GM13977 (cell line): ENCODE measurements around the gene KCTD2.
A peak's percentile ranks its signal among the peaks of the same experiment; 100 is the strongest.
"Not testable (repeated sequence)": the region's sequence is repeated elsewhere in the genome, so short reads cannot be mapped to it uniquely, and the experiment has no call there.

Experiments used
- DNase-seq: peaks from one replicate; pipeline ENCODE4 v3.0.0; 2012; ENCODE audit warnings: low spot score
- in situ Hi-C: fragments of 300-500 bp; cut with MboI; formaldehyde crosslinking; loops from one replicate; pipeline ENCODE4 v1.12.0; 2022; ENCODE audit warnings: low sequenced_read_pairs, low pct_unique_long_range_greater_than_20kb, mixed read lengths, inconsistent platforms; ENCODE audit not compliant: unreplicated experiment
- TF ChIP-seq, protein P1 (sequence below): IDR thresholded peaks from 2 replicates; pipeline ENCODE4 v1.5.1; 2012; ENCODE audit warnings: mild to moderate bottlenecking, control low read depth; ENCODE audit not compliant: insufficient read depth; ENCODE audit errors: extremely low read depth, missing control alignments

Gene KCTD2

DNA sequence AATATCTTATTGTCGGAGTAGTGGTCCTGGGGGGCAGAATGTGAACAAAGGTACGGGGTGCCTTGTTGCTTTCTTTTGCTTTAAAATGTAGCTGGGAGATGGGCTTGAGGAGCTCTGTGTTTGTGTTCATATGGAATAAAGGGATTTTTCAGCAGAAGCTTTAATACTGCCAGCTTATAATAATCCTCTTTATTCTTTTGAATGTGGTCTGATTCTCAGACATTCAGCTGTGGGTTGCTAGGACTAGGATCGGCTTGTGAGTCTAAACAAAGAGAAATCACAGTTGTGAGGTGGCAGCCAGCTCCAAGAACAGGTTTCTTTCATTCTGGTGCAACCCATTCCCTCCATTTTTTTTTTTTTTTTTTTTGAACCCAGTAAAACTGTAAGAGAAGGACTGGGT is 27.3 kb upstream of the KCTD2 start:
- TF ChIP-seq, protein P1, sequence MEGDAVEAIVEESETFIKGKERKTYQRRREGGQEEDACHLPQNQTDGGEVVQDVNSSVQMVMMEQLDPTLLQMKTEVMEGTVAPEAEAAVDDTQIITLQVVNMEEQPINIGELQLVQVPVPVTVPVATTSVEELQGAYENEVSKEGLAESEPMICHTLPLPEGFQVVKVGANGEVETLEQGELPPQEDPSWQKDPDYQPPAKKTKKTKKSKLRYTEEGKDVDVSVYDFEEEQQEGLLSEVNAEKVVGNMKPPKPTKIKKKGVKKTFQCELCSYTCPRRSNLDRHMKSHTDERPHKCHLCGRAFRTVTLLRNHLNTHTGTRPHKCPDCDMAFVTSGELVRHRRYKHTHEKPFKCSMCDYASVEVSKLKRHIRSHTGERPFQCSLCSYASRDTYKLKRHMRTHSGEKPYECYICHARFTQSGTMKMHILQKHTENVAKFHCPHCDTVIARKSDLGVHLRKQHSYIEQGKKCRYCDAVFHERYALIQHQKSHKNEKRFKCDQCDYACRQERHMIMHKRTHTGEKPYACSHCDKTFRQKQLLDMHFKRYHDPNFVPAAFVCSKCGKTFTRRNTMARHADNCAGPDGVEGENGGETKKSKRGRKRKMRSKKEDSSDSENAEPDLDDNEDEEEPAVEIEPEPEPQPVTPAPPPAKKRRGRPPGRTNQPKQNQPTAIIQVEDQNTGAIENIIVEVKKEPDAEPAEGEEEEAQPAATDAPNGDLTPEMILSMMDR = no peak
- no peak for DNase-seq
- in situ Hi-C loops = no loop called here

DNA sequence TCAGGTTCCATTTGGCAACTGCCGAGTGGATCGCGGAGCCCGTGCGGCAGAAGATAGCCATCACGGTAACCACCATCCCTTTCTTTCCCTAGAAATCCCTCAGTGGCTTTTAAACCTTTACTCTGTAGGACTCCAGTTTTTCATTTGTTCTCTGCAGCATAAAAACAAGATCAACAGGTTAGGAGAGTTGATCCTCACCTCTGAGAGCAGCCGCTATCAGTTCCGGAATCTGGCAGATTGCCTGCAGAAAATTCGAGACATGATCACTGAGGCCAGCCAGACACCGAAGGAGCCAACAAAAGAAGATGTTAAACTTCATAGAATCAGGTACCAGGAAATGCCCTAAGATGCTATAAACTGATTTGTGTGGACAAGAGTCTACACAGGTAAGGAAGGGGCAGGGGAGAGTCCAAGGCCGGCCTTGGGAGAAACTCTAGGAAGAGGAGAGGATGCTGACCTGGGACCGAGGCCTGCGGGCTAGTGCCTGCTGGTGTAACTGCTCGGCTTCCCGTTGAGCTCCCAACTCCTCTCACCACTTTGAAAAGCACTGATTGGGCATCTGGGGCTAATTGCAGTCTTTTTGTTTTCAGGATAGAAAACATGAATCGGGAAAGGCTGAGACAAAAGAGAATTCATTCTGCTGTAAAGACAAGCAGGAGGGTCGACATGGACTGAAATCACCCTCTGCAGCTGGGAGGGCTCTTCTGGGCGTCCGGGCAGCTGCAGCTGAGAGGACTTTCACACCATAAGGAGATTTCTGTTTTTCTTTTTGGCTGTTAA is 26.5 kb upstream of the KCTD2 start:
- no peak for DNase-seq
- TF ChIP-seq, protein P1 = no peak
- in situ Hi-C loops = no loop called here

DNA sequence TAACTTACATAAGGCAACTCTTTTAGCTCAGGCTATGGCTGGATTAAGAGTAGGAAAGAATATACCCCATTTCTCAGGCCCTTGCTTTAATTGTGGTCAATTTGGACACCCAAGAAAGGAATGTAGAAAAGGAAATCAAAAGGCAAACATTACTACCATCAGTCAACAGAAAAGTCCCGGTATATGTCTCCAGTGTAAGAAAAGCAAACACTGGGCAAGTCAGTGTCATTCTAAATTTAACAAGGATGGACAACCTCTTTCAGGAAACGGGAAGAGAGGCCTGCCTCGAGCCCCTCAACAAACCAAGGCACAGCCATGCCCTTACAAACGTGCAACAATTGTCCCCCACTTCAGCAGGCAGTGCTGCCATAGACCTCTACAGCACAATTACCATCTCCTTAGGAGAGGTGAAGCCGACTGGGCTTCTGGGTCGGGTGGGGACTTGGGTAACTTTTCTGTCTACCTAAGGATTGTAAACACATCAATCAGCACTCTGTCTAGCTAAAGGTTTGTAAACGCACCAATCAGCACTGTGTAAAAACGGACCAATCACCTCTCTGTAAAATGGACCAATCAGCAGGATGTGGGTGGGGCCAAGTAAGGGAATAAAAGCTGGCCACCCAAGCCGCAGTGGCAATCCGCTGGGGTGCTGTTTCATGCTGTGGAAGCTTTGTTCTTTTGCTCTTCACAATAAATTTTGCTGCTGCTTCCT is 22.2 kb upstream of the KCTD2 start:
- in situ Hi-C loops = no loop called here
- no peak for DNase-seq
- TF ChIP-seq, protein P1 = no peak

DNA sequence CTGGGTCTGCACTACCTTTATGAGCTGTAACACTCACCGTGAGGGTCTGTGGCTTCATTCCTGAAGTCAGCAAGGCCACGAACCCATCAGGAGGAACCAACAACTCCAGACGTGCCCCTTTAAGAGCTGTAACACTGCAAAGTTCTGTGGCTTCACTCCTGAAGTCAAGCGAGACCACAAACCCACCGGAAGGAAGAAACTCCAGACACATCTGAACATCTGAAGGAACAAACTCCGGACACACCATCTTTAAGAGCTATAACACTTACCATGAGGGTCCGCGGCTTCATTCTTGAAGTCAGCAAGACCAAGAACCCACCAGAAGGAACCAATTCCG is 21.7 kb upstream of the KCTD2 start:
- DNase-seq, in situ Hi-C loops: not testable (repeated sequence)

DNA sequence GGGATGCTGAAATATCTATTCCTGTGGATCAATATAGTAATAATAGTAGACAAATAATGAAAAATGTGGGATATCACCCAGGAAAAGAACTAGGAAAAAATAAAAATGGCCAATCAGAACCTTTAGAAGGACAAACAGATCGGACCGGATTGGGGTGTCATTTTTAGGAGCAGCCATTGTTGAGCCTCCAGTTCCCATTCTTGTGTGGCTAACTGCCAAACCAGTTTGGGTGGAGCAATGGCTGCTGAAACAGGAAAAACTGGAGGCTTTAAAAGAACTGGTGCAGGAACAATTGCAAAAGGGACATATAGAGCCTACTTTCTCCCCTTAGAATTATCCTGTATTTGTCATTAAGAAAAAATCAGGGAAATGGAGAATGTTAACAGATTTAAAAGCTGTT is 20.4 kb upstream of the KCTD2 start:
- in situ Hi-C loops, DNase-seq: not testable (repeated sequence)

DNA sequence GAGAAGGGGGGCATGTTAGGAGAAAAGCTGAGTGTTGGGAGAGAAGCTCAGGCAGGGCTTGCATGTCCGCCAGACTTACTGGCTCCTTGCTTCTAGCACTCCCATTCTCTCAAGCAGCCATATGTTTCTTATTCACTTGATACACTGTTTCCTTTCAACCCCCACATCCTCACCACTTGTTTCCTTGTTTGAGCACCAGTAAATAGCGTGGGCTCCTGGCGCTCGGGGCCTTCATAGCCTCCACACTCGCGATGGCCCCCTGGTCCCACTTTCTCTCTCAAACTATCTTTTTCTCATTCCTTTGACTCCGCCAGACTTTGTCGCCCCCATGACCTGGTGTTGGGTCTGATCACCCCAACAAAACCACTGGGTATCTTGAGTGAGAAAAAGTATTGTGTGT is 16.9 kb upstream of the KCTD2 start:
- in situ Hi-C loops = no loop called here

DNA sequence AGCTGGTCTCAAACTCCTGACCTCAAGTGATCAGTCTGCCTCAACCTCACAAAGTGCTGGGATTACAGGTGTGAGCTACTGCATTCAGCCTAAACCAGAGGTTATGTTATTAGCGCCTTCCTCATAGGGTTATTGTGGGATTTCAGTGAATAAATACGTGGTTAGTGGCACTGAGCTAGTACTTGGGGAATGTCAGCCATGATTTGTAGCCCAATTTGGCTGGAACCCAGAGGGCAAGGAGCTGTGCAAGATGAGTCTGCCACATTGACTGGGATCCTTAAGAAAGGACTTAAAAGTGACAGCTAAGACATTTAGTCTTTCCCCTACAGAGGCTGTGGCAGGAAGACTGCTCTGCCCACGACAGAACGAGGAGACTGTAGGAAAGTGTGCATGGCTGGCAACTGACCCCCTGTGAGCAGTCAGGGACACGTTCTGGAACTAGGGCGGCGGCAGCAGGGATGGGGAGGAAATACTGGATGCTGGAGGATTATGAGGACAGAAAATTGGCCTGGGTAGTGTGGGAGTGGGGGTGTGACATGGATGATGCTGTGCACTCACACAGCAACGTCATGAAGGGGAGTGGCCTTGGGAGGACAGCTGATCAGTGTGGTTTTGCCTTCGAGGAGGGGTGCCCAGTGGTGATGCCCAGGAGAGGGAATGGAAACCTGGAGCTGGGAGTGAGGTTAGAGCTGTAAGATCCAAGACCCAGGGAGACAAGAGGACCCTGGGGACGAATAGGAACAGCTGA is 14.9 kb upstream of the KCTD2 start:
- TF ChIP-seq, protein P1 = no peak
- in situ Hi-C loops = no loop called here
- DNase-seq = peak; percentile 72

More for the DNA sequence above, 16.9 kb upstream of the KCTD2 start:
- DNase-seq = no peak
- TF ChIP-seq, protein P1 = no peak
